Parathyroid adenoma (tissue), 2 donors: ENCODE measurements around the gene GIGYF2.

Experiments
- H2AFZ ChIP-seq: fragments of 300-600 bp; sonication (generic); one replicate; pipeline ENCODE4 v1.7.0; 2017; ENCODE audit warnings: antibody characterized with exemption, mild to moderate bottlenecking
- H3K27ac ChIP-seq: fragments of 300-600 bp; sonication (generic); one replicate; pipeline ENCODE4 v1.7.0; 2017
- H3K27me3 ChIP-seq: fragments of 300-600 bp; sonication (generic); one replicate; pipeline ENCODE4 v1.7.0; 2017; ENCODE audit warnings: low read length; ENCODE audit not compliant: control insufficient read depth, insufficient read depth
- H3K36me3 ChIP-seq: fragments of 300-600 bp; sonication (generic); one replicate; pipeline ENCODE4 v1.7.0; 2017; ENCODE audit warnings: low read length; ENCODE audit not compliant: control insufficient read depth, insufficient read depth
- H3K4me1 ChIP-seq: fragments of 300-600 bp; sonication (generic); one replicate; pipeline ENCODE4 v1.7.0; 2017; ENCODE audit warnings: control low read depth
- H3K4me2 ChIP-seq: fragments of 300-600 bp; sonication (generic); one replicate; pipeline ENCODE4 v1.7.0; 2017; ENCODE audit warnings: low read length
- H3K4me3 ChIP-seq: fragments of 300-600 bp; sonication (generic); one replicate; pipeline ENCODE4 v1.7.0; 2017; ENCODE audit warnings: low read depth, low read length
- H3K79me2 ChIP-seq: fragments of 300-600 bp; sonication (generic); one replicate; pipeline ENCODE4 v1.7.0; 2017; ENCODE audit warnings: control low read depth
- H3K9ac ChIP-seq: fragments of 300-600 bp; sonication (generic); one replicate; pipeline ENCODE4 v1.7.0; 2017; ENCODE audit warnings: mild to moderate bottlenecking
- H3K9me3 ChIP-seq: fragments of 300-600 bp; sonication (generic); one replicate; pipeline ENCODE4 v1.7.0; 2017; ENCODE audit warnings: low read length; ENCODE audit not compliant: control insufficient read depth
- TF ChIP-seq, protein P1 (sequence below): fragments of 300-600 bp; sonication (generic); IDR thresholded peaks from one replicate; pipeline ENCODE4 v1.7.0; 2017; ENCODE audit warnings: antibody characterized with exemption, mild to moderate bottlenecking
- donor health status: primary hyperparathyroidism.

The GIGYF2 gene

GRCh38 chr2:232793271-232793670 lies 96.1 kb downstream of the GIGYF2 start:
- Histone ChIP-seq H3K9ac (no peak overlapping the region), H3K4me3 (no peak overlapping the region), H3K4me2 (no peak overlapping the region), H2AFZ (no peak overlapping the region), H3K9me3 (no peaks in the 10 kb centered on the region), H3K27me3 (no peaks in the 10 kb centered on the region), H3K36me3 (no peaks in the 10 kb centered on the region), H3K4me1 (peaks cover 10% of the 10 kb centered on the region), H3K27ac (no peak overlapping the region), H3K79me2 (no peaks in the 10 kb centered on the region)
- TF ChIP-seq, protein P1, sequence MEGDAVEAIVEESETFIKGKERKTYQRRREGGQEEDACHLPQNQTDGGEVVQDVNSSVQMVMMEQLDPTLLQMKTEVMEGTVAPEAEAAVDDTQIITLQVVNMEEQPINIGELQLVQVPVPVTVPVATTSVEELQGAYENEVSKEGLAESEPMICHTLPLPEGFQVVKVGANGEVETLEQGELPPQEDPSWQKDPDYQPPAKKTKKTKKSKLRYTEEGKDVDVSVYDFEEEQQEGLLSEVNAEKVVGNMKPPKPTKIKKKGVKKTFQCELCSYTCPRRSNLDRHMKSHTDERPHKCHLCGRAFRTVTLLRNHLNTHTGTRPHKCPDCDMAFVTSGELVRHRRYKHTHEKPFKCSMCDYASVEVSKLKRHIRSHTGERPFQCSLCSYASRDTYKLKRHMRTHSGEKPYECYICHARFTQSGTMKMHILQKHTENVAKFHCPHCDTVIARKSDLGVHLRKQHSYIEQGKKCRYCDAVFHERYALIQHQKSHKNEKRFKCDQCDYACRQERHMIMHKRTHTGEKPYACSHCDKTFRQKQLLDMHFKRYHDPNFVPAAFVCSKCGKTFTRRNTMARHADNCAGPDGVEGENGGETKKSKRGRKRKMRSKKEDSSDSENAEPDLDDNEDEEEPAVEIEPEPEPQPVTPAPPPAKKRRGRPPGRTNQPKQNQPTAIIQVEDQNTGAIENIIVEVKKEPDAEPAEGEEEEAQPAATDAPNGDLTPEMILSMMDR, result no peak

DNA sequence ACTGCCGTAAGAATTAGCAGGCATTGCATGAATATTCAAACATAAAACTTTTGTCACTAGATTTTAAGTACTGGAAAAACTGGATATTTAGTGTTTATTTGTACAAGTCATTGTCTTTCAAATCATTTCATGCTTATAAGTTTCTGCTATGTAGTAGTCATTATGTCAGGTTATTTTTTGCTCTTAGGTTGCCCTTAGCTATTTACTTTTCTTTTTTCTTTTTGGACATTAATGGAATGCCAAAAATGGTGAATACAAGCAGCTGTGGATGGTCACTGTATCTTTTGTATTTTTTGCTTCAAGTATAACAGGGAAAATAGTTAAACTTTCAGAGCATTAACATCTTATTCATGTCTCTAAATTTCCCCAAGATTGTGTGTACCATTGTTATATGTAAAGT lies 97.8 kb downstream of the GIGYF2 start:
- H3K9ac ChIP-seq, result no peak overlapping the region
- no peaks in the 10 kb centered on the region for H3K79me2 ChIP-seq
- no peak overlapping the region for H3K4me2 ChIP-seq
- no peaks in the 10 kb centered on the region for H3K36me3 ChIP-seq
- H3K4me3 ChIP-seq, result no peak overlapping the region
- no peak overlapping the region for H2AFZ ChIP-seq
- peaks cover 10% of the 10 kb centered on the region for H3K4me1 ChIP-seq
- H3K27me3 ChIP-seq, result no peaks in the 10 kb centered on the region
- no peak overlapping the region for H3K27ac ChIP-seq
- H3K9me3 ChIP-seq, result no peaks in the 10 kb centered on the region
- TF ChIP-seq, protein P1, result no peak

- Histone ChIP-seq H3K4me2 (peak overlapping the region; percentile 60), H2AFZ (no peak overlapping the region), H3K27me3 (no peaks in the 10 kb centered on the region), H3K36me3 (no peaks in the 10 kb centered on the region), H3K4me1 (peaks cover 10% of the 10 kb centered on the region), H3K79me2 (peaks cover 2% of the 10 kb centered on the region), H3K9me3 (no peaks in the 10 kb centered on the region), H3K27ac (peak overlapping the region; percentile 27), H3K4me3 (peak overlapping the region; percentile 44), H3K9ac (no peak overlapping the region)
- TF ChIP-seq, protein P1, result no peak
Measured at GRCh38 chr2:232795920-232796319, 98.8 kb downstream of the GIGYF2 start.

- Histone ChIP-seq H3K36me3 (no peaks in the 10 kb centered on the region), H3K27ac (no peak overlapping the region), H3K4me3 (no peak overlapping the region), H3K4me2 (no peak overlapping the region), H3K27me3 (no peaks in the 10 kb centered on the region), H3K9me3 (no peaks in the 10 kb centered on the region), H3K4me1 (peaks cover 10% of the 10 kb centered on the region), H2AFZ (no peak overlapping the region), H3K79me2 (peaks cover 8% of the 10 kb centered on the region), H3K9ac (no peak overlapping the region)
- TF ChIP-seq, protein P1, result no peak
Measured at GRCh38 chr2:232798187-232798586, 101.1 kb downstream of the GIGYF2 start.

DNA sequence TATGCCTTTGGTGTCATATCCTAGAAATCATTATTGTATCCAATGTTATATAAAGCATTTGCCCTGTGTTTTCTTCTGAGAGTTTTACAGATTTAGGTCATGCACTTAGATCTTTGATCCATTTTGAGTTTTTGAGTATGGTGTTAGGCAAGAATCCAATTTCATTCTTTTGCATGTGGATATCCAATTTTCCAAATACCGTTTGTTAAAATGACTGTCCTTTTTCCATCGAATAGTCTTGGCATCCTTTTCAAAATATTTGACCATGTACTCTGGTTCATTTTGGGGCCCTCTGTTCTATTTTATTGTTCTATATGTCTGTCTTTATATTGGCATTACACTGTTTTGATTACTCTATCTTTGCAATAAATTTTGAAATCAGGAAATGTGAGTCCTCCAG lies 103.0 kb downstream of the GIGYF2 start:
- Histone ChIP-seq H3K4me1 (peaks cover 7% of the 10 kb centered on the region), H3K36me3 (no peaks in the 10 kb centered on the region), H3K4me2 (no peak overlapping the region), H3K4me3 (no peak overlapping the region), H2AFZ (no peak overlapping the region), H3K27me3 (no peaks in the 10 kb centered on the region), H3K9me3 (no peaks in the 10 kb centered on the region), H3K79me2 (peaks cover 11% of the 10 kb centered on the region), H3K27ac (no peak overlapping the region), H3K9ac (no peak overlapping the region)
- TF ChIP-seq, protein P1, result no peak
